Measurements from ENCODE around the gene OMA1. TPM values are rescaled to one million over a fixed set of nuclear protein-coding genes. Genes with fewer than 3 reads are reported as not detected.

OMA1 gene
- 5.2 to 6.0 TPM (median 5.9 TPM) in 5 replicates for total RNA-seq (2022; extraction: Qiagen RNA extraction)

GRCh38 chr1:58546520-58547308, at the start of gene OMA1:
TSS of gene OMA1 (minus strand) at chr1:58546726. CDS start at chr1:58539294, 7,432 bp downstream.

DNA sequence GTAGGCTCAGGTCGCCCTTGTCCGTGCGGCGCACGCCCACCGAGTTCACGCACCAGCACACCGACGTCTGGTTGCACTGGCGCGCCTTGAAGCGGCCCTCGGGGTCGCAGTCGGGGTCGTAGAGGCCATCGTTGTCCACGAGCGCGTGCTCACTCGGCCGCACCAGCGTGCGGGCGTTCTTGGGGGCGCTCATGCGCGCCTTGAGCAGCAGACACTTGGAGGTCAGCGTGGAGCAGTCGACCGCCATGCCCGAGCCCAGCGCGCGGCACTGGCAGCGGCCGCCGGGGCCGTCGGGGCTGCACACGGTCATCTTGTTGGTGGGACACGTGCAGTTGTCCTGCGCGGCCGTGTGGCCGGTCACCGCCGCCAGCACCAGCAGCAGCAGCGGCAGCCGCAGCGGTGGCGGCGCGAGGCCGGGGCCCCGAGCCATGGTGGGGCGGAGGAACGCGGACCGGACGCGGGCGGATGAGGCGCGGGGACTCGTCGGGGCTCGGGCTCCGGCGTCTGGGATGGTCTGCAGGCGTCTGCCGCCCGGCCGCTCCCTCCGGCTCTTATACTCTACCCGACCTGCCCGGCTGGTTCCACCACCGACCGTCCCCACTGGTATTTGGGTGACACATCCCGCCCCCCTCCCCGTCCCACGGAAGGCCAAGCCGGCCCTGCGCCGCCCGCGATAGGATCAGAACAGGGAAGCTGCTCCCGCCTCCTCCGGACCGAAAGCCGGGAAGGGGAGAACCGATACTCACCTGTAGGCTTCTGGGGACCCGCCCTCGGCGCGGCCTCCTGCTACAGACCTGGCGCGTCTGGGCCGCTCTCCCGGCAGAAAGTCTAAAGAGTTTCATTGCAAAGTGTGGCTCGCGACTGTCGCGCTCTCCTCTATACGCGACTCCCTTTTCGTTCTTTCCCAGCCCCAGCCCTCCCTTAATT, 30.5 kb upstream of the OMA1 start, which contains the start of gene TACSTD2:
Gene TACSTD2 (minus strand): TSS at position 526 of the 927 bp plus-strand sequence. CDS start 96 bp downstream, at position 430.

Other genes with a start within 250 kb of the OMA1 start
- not detected in 5 replicates for gene TACSTD2, start 30.5 kb upstream of the OMA1 start, total RNA-seq (2022; extraction: Qiagen RNA extraction)
- 3.7 to 7.3 TPM (median 5.7 TPM) in 5 replicates for gene MYSM1, start 153.3 kb upstream of the OMA1 start, total RNA-seq (2022; extraction: Qiagen RNA extraction)
- 20.6 to 29.5 TPM (median 25.5 TPM) in 5 replicates for gene JUN, start 237.3 kb upstream of the OMA1 start, total RNA-seq (2022; extraction: Qiagen RNA extraction)

All from A549 treated with Hydrocortisone at 1 μM for 4 hours (cell line).